T-helper 1 cell (primary cell): ENCODE data around the gene MFAP5.
"Not testable (repeated sequence)": the region's sequence is repeated elsewhere in the genome, so short reads cannot be mapped to it uniquely, and the experiment has no call there.

Source experiments
- DNase-seq, 5 donors: peaks; one replicate each; pipeline ENCODE4 v3.0.0-alpha.2; 2012 to 2020

MFAP5 gene

GRCh38 chr12:8672381-8672780 lies 9.8 kb upstream of the MFAP5 start:
- no peak for DNase-seq

- DNase-seq, result no peak
Measured at GRCh38 chr12:8668441-8668840, 5.8 kb upstream of the MFAP5 start.

GRCh38 chr12:8667270-8667669 lies 4.6 kb upstream of the MFAP5 start:
- no peak for DNase-seq

GRCh38 chr12:8665759-8666158 lies 3.1 kb upstream of the MFAP5 start:
- DNase-seq, result no peak

GRCh38 chr12:8664228-8664913 lies 1.7 kb upstream of the MFAP5 start:
- DNase-seq, result no peak

GRCh38 chr12:8661751-8662150 lies 875 bp downstream of the MFAP5 start:
- DNase-seq, result no peak

- DNase-seq, result no peak
Measured at GRCh38 chr12:8661016-8661415, 1.6 kb downstream of the MFAP5 start.

- no peak for DNase-seq
Measured at GRCh38 chr12:8658346-8658745, 4.3 kb downstream of the MFAP5 start.

GRCh38 chr12:8655421-8655820 lies 7.2 kb downstream of the MFAP5 start:
- DNase-seq, result no peak

- peak in 1 of 5 donors; percentile 76 for DNase-seq
Measured at GRCh38 chr12:8648576-8649205, 13.9 kb downstream of the MFAP5 start.

- no peak for DNase-seq
Measured at GRCh38 chr12:8647968-8648367, 14.7 kb downstream of the MFAP5 start.

GRCh38 chr12:8644345-8645248 lies 18.0 kb downstream of the MFAP5 start:
- DNase-seq, result peak in 4 of 5 donors; percentile 6 to 67 (median 24)

GRCh38 chr12:8642775-8643174 lies 19.9 kb downstream of the MFAP5 start:
- DNase-seq, result no peak

- no peak for DNase-seq
Measured at GRCh38 chr12:8639936-8640335, 22.7 kb downstream of the MFAP5 start.

- no peak for DNase-seq
Measured at GRCh38 chr12:8638951-8639350, 23.7 kb downstream of the MFAP5 start.

- no peak for DNase-seq
Measured at GRCh38 chr12:8637666-8638065, 25.0 kb downstream of the MFAP5 start.

GRCh38 chr12:8637244-8637643 lies 25.4 kb downstream of the MFAP5 start:
- DNase-seq, result no peak

- DNase-seq, result no peak
Measured at GRCh38 chr12:8636581-8636980, 26.0 kb downstream of the MFAP5 start.

- DNase-seq, result not testable (repeated sequence)
Measured at GRCh38 chr12:8636007-8636346, 26.6 kb downstream of the MFAP5 start.

GRCh38 chr12:8635342-8636006 lies 27.2 kb downstream of the MFAP5 start:
- DNase-seq, result not testable (repeated sequence)

GRCh38 chr12:8630131-8630530 lies 32.5 kb downstream of the MFAP5 start:
- no peak for DNase-seq

- no peak for DNase-seq
Measured at GRCh38 chr12:8629486-8630033, 33.1 kb downstream of the MFAP5 start.

- DNase-seq, result no peak
Measured at GRCh38 chr12:8628731-8629130, 33.9 kb downstream of the MFAP5 start.
